Measurements from ENCODE around the gene DIAPH3.

- no peak for TF ChIP-seq CTCF (IDR thresholded peaks at IDR 0.05)
- no peak for TF ChIP-seq EZH2 (IDR thresholded peaks at IDR 0.05; ENCODE audit: borderline replicate concordance, insufficient read depth, low read depth, low read length, poor library complexity, severe bottlenecking)
These were observed 70.2 kb downstream of the DIAPH3 start for GRCh38 chr13:60093425-60094019.
